BJ (cell line): ENCODE measurements around the gene SMAD1. TPM values are rescaled to one million over a fixed set of nuclear protein-coding genes. Genes with fewer than 3 reads are reported as not detected.

Experiments used
- CTCF ChIA-PET: fragments of 350-600 bp; formaldehyde crosslinking; extraction: SDS; loops from one replicate; lab custom pipeline; 2021; ENCODE audit warnings: antibody characterized with exemption, inconsistent platforms; lab: Yijun Ruan, JAX
- POLR2A ChIA-PET: fragments of 300-600 bp; sonication (Branson Sonifier 250); formaldehyde crosslinking; extraction: SDS; loops from one replicate; lab custom pipeline; 2021; ENCODE audit warnings: antibody characterized with exemption; lab: Charles Lee
- DNase-seq: peaks from one replicate; pipeline ENCODE4 v3.0.0-alpha.2; 2011; ENCODE audit warnings: low read depth
- H3K27me3 ChIP-seq: 2 replicates; pipeline ENCODE4 v1.6.0; 2011; ENCODE audit warnings: low read length; ENCODE audit not compliant: control insufficient read depth, insufficient read depth
- H3K36me3 ChIP-seq: 2 replicates; pipeline ENCODE4 v1.5.1; 2011; ENCODE audit warnings: low read length; ENCODE audit not compliant: control insufficient read depth, insufficient read depth
- H3K4me3 ChIP-seq: 2 replicates; pipeline ENCODE4 v1.5.1; 2011; ENCODE audit warnings: low read depth, mild to moderate bottlenecking, control low read depth, low read length
- polyA minus RNA-seq: library from RNA; depleted of rRNA, polyadenylated mRNA; stranded (reverse); fragments of >200 nt; gene quantifications from 2 replicates; pipeline ENCODE4 v1.2.3, GENCODE V29; 2011; rRNA and poly(A)+ RNA removed
- polyA plus RNA-seq: library from polyadenylated mRNA; depleted of rRNA; stranded (reverse); fragments of >200 nt; gene quantifications from 2 replicates; pipeline ENCODE4 v1.2.3, GENCODE V29; 2011; rRNA removed
- TF ChIP-seq, protein P1 (sequence below): IDR thresholded peaks from 2 replicates; pipeline ENCODE4 v1.5.1; 2011; ENCODE audit warnings: low read depth, mild to moderate bottlenecking, control low read depth, inconsistent platforms, low read length, moderate library complexity; ENCODE audit not compliant: insufficient read depth

The SMAD1 gene
- polyA plus RNA-seq, result 26.1 and 27.5 TPM in 2 replicates
- polyA minus RNA-seq, result 16.1 and 21.4 TPM in 2 replicates

DNA sequence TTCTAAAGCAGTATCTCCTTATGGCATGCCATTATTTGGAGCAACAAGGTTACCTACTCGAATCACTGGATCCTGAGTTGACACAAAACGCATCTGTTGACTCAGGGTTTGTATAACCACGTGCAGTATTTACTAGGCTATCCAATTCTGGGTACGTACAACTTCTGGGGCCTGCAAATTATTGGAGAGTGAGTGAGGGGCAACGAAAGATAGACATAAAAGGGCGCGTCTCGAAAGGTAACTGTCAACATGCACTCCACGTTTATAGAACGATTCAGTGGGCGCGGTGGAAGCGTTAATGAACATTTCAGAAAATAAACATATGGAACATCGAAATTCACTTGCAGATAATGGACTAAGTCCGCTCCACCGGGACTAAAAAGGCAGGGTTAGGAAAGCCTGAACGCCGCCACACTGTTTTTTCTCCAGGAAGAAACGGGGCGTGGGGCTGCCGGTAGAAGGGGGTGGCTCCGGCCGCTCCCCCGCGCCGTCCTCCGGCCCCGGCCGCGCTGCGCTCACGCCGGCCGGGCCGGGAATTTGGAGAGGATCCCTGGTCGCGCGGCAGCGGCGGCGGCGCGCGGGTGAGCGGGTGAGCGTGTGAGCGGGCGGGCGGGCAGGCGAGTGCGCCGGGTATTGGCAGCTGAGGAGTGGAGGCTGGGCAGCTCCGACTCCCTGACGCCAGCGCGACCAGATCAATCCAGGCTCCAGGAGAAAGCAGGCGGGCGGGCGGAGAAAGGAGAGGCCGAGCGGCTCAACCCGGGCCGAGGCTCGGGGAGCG, at the start of gene SMAD1:
TSS of gene SMAD1 (plus strand) at position 690 of the 778 bp plus-strand sequence. CDS start 32,761 bp downstream, outside the sequence.
- ChIA-PET POLR2A (interaction anchor here (0.5 to 0.6 kb wide), 2 partner anchors 201 to 253 kb away, joined by 3 to 5 read pairs; no protein-coding TSS in a partner anchor), CTCF (interaction anchor here (0.6 to 1.0 kb wide), 2 partner anchors 90 to 248 kb away, joined by 3 to 4 read pairs; no protein-coding TSS in a partner anchor)
- TF ChIP-seq, protein P1, sequence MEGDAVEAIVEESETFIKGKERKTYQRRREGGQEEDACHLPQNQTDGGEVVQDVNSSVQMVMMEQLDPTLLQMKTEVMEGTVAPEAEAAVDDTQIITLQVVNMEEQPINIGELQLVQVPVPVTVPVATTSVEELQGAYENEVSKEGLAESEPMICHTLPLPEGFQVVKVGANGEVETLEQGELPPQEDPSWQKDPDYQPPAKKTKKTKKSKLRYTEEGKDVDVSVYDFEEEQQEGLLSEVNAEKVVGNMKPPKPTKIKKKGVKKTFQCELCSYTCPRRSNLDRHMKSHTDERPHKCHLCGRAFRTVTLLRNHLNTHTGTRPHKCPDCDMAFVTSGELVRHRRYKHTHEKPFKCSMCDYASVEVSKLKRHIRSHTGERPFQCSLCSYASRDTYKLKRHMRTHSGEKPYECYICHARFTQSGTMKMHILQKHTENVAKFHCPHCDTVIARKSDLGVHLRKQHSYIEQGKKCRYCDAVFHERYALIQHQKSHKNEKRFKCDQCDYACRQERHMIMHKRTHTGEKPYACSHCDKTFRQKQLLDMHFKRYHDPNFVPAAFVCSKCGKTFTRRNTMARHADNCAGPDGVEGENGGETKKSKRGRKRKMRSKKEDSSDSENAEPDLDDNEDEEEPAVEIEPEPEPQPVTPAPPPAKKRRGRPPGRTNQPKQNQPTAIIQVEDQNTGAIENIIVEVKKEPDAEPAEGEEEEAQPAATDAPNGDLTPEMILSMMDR, result no peak
- H3K4me3 ChIP-seq, result peak within 1 kb of the TSS; percentile 61
- peak; percentile 23 for DNase-seq
- no peaks in the 10 kb centered on the region for H3K36me3 ChIP-seq
- H3K27me3 ChIP-seq, result no peaks in the 10 kb centered on the region

DNA sequence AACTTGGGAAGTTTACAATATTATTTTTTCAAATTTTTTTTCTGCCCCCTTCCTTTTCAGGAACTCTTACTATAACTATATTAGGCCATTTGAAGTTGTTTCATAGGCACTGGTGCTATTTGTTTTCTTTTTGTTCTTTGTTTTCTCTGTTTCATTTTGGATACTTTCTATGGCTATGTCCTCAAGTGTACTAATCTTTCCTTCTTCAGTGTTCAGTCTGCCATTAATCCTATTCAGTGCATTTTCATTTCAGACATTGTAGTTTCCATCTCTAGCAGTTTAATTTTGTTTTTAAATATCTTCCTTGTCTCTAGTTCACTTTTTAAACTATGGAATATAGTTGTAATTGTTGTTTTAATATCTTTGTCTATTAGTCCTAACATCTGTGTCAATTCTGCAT, 48.0 kb upstream of the SMAD1 start:
- H3K27me3 ChIP-seq, result no peaks in the 10 kb centered on the region; the same call in 1 of the 2 replicates
- TF ChIP-seq, protein P1, result no peak
- ChIA-PET CTCF (no interaction called here), POLR2A (no interaction called here)
- H3K4me3 ChIP-seq, result no peak overlapping the region
- no peak for DNase-seq
- H3K36me3 ChIP-seq, result no peaks in the 10 kb centered on the region

DNA sequence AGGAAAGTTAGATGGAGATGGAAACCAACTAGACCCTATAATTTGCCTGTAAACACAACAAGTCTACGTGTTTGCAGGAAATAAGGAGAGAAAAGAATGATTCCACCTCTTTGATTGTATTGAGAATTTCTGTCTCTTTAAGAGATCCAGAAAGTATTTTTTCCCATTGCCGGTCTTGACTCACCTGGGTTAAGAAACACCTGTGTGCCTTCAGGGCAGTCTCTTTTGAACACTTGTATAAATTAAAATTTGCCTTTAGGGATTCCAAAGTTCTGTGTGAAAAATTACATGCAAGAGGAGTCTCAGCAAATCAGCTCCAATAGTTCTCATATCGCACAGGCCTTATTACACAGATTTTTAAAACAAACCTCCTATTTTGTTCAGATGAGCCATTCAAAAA, 46.0 kb upstream of the SMAD1 start:
- ChIA-PET POLR2A (no interaction called here), CTCF (no interaction called here)
- no peak overlapping the region for H3K4me3 ChIP-seq
- TF ChIP-seq, protein P1, result no peak
- no peaks in the 10 kb centered on the region; the same call in 1 of the 2 replicates for H3K27me3 ChIP-seq
- no peaks in the 10 kb centered on the region for H3K36me3 ChIP-seq
- DNase-seq, result no peak

DNA sequence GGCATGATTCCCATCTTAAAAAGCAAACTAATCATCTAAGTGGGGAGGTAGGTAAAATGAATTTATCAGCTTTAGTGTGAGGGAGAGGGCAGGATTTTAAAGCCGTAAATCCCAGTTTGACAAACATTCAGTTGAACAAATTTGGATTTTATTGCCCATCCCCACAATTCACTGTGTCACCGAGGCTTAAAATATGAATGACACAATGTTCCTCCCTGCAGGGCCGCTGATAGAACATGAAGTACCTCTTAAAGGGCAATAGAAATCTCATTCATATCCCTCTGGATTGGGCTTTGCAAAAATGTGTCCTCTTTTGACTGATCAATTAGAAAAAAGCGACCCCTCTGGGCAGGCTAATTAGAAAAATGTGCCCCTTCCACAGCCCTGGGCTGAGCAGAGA, 45.5 kb upstream of the SMAD1 start:
- no peak overlapping the region for H3K4me3 ChIP-seq
- no peak for DNase-seq
- ChIA-PET POLR2A (no interaction called here), CTCF (no interaction called here)
- H3K27me3 ChIP-seq, result no peaks in the 10 kb centered on the region; the same call in 1 of the 2 replicates
- H3K36me3 ChIP-seq, result no peaks in the 10 kb centered on the region
- TF ChIP-seq, protein P1, result no peak

DNA sequence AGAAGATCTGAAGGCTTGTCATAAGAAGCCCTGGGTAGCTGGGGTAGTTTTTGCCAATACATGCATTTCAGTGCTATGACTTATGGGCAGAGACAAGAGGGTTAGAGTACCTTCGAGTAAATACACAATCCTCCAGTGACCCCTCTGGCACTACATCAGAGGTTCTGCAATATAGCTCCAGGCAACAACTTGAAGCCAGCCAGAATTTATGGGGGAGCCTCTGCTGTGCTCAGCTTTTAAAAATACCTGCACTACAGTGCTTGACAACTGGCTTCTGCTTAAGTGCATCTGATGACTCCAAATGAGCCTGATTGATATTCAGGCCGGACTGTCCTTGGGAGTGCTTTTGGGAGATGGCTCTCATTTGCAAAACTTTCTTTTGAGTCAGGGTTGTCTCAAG, 44.9 kb upstream of the SMAD1 start:
- H3K4me3 ChIP-seq, result no peak overlapping the region
- ChIA-PET POLR2A (no interaction called here), CTCF (no interaction called here)
- TF ChIP-seq, protein P1, result no peak
- no peaks in the 10 kb centered on the region; the same call in 1 of the 2 replicates for H3K27me3 ChIP-seq
- DNase-seq, result no peak
- no peaks in the 10 kb centered on the region for H3K36me3 ChIP-seq
